Myocyte (in vitro differentiated cells): ENCODE results near the gene RTRAF. TPM values are rescaled to one million over a fixed set of nuclear protein-coding genes. Genes with fewer than 3 reads are reported as not detected.

ENCODE experiments used
- DNase-seq: peaks from one replicate; pipeline ENCODE4 v3.0.0-alpha.2; 2012; ENCODE audit warnings: low read depth
- total RNA-seq: library from RNA; depleted of rRNA; stranded (reverse); fragments of >200 nt; gene quantifications from 2 replicates; pipeline ENCODE4 v1.2.3, GENCODE V29; 2014

RTRAF gene
- total RNA-seq, 1 donor from 2014 or later = 102 TPM

DNA sequence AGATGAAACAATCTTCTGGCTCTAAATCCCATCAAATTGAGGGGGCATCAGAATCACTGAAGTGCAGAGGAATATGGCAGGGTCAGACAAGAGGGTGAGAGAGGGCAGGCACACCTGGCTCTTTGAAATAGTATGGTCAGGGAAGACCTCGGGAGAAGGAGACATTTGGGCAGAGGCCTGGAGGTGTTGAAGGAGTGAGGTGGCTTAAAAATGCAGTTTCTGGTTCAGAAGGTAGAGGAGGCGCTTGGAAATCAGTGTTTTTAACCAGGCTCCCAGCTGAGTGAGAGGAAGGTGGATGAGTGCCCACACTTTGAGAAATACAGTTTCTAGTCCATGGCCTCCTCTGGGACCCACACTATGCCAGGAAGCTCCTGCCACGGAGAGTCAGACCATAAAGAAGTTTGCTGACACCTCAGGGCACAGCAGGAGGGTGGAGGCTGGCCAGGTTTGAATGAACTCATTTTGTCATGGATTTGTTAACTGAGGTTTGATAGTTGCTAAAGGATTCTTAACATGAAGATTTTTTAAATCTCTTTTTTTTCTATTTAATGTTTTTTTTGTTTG, 59.4 kb downstream of the RTRAF start:
- no peak for DNase-seq

DNA sequence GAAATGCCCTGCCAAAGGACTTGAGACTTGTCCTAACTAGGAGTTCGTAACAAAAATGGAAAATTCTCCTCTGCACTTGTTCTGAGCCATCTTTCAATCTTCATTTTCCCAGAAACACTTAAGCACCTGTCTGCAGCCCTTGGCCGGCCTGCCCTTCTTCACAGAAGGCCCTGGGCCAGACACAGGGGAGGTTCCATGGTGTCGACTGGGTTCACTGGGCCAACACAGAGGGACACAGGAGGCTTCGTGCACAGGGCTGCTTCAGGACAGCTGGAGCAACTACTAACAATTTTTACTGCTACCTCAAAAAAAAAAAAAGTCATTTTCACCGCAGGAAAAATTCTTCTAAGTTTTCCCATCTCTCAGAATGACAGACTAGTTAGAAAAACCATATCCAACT, 59.9 kb downstream of the RTRAF start:
- DNase-seq = no peak

DNA sequence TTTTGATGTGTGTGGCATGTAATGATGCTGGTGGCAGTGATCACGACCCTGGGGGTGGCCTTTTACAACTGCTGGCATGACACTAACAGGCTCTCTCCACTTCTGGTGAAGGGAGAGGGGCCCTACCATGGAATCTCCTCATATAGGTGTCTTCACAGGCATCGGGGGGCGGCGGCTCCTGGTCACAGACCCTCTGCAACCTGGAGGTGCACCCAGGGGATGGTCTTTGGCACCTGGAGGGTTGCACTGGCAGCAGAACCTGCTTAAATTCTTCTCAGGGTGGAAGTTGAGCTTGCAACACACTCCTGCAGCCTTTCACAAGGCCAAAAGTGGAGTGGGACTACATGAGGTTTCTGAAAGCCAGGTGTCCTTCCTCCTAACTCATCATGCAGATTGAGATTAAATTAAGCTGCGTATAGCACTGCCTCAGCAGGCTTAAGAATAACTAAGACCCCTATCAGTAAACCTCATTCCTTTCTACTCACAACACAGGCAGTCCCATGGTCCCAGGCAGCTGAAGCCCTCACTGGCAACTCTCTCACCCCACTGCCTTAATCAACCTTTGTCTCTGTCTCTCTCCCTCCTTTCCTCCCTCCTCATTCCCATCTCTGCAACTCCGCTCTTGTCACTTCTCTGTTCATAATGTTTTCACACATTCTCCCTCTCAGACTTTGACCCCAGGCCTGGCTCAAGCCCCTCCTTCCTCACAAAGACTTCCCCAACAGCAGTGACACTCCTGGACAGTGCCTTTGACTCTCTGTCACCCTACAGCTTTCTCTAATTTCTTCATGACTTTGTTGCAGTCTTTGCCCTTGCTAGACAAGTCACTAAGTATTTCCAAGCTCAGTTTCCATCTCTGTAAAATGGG, 60.6 kb downstream of the RTRAF start:
- DNase-seq = no peak

DNA sequence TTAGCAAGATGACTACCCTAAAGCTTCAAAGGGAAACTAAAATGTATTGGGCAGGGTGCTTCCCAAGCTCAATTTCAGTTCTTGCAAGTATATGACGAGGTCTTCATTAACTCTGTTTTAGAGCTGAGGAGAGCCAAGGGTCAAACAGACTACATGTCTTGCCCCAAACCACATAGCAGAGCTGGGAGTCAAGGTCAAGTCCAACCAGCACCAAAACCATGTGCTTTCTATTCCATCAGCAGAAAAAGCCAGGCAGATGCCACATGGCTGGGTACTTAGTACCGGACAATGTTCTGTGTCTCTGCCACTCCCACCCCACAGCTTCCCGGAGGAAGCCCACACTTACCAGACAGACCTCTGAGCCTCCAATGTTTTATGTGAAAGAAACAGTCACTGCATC, 61.9 kb downstream of the RTRAF start:
- DNase-seq = no peak

DNA sequence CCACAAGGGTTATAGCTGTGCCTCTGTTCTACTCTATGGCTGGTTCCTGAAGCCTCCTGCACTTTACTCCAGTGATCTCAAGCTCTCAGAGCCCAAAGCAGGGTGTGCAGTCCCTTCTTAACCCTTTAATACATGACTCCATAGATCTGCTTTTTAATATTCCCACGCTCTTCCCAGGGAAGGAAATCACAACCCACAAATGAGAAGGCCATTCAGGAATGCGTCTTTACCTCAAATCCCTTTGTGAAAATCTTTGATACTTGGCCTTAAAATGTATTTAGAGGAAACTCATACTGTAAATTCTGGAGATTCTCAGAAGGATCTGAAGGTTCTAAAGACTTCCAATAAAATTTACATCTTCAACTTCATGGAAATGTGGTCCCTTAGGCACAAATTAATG, 62.5 kb downstream of the RTRAF start:
- DNase-seq = no peak

DNA sequence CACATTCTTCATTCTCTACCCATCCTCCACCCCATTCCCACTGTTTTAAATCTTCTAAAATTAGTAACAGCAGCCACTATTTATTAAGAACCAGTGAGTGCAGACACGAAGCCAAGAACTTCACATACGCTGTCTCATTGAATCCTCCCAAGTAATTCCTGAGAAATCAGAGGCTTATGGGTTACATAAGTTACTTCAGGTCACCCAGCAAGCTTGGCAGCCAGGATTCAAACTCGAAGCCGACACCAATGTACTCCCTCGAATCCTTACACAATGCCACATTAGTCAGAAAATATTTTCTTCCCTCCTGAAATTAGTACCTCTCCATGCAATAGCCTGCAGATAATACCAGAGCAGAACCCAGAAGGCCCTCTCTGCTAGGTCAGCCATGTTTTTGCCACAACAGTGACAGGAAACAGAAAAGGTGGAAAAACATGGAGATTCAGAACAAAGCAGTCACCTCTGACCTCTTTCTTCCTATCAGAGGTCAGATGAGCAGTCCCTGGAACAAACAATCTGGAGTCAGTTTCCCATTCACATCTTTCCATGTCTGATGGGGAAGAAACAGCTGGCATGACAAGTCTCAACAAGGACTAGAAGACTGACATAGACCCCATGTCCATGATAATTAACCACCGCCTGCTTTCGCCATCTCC, 63.1 kb downstream of the RTRAF start:
- peak; percentile 38 for DNase-seq

DNA sequence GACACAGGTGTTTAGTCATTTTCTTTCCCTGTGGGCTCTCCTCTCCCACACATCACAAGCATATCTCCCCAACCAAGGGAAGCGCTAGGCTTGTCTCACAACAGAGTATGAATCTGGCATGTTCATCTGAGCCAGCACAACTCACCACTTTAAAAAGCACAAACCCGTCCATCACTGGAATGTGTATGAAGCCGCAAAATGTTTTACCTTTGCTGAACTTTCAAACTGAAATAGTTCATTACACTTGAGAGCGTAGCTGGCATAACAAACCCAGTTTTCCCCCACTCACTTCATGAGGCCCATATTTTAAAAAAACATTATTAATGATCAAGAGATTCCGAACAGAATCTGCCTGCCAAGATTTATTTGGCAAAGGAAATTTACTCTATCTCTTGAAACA, 63.7 kb downstream of the RTRAF start:
- DNase-seq = no peak

DNA sequence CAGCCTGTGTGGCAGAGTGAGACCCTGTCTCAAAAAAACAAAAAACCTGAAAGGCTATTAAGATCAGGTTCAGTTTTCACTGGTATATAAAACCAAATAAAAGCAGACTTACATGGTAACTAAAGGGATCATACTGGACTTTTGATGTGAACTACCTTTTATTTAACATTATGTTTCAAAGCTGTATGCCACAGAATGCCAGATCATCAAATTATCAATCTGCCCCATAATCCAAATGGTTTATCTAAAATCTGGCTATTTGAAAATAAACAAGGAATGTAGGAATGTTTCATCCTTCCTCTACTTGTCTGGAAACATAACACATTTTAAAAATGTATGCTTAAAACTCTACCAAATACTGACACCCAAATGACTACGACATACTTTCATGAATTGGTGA, 65.3 kb downstream of the RTRAF start:
- no peak for DNase-seq

DNA sequence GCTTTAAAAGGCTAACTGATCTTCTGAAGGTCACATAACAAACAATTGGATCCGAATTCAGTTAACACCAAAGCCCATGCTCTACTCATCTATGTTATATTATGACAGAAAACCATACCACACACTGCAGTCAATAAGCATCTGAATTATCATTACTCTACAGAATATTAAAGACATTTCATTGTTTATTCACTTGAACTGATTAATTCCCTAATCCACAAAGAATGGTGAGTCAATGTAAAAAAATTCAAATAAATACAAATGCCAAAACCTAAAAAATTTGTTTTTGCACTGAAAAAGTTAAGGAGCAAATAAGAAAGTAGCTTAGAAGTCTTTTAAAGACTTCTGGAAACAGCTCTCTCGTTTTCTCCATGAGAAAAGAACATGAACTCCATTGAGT, 65.8 kb downstream of the RTRAF start:
- no peak for DNase-seq

DNA sequence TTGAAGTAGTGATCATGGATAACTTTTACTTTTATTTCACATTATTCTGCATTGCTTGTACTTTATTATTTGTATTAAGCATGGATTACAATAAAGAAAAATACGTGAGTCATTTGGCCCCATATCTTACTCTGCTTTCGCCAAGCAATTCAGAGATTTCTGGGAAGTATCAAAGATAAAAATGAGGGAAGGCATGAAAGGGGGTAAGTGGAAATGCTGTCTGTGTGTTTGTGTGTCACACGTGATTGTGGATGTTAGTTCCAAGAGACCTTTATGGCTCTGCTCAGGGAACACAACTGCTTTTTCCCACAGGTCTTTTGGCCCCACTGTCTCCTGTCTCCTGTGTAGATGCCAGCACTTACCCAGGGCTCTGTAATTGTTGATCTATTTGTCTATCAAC, 69.0 kb downstream of the RTRAF start:
- no peak for DNase-seq

DNA sequence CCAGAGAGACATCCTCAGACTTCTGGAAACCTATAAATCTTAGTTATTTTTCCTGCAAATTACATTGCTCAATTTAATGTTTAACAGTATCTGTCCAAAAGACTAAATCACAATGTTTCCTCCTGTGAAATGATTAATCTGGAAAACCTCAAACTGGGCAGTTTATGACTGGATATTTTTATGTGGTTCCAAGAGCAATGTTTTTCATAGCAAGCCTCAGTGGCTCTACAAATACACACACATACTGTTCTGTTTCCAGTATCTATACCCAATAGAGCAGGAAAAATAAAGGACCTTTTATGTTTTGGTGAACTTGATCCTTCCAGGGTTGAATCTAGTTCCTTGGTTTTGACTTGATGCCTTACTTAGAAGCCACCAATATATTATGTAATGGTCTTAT, 70.3 kb downstream of the RTRAF start:
- DNase-seq = no peak

DNA sequence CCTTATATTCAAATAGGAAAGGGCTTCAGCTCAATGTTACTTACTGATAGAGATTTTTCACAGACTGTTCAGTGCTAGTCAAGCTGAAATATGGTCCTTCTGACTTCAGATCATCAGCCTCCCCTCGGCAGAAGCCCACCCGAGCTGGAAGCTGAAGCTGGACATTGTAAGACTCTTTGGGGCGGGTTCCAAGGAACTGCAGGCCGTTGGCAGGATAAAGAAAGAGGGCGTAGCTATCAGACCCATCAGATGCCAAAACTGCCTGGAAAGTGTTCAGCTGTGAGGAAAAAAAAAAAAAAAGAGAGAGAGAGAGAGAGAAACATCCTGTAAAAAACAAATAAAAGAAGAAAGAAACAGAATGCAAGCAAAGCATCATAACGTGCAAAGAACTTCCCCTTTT, 70.7 kb downstream of the RTRAF start:
- DNase-seq = no peak

Other genes starting within 250 kb of the RTRAF start
- gene GNG2, start 128.9 kb upstream of the RTRAF start, total RNA-seq = 14.6 and 16.6 TPM in 2 replicates
- gene NID2, start 79.5 kb downstream of the RTRAF start, total RNA-seq = 29.7 and 50.9 TPM in 2 replicates